Omental fat pad (tissue), 4 donors: ENCODE results near the gene DLG2. TPM values are rescaled to one million over a fixed set of nuclear protein-coding genes. Genes with fewer than 3 reads are reported as not detected.

Experiments
- ATAC-seq: fragments of 150-250 bp; one replicate; pipeline ENCODE4 v1.9.1; 2016; ENCODE audit warnings: mild to moderate bottlenecking, moderate library complexity; ENCODE audit not compliant: low FRiP score
- DNase-seq: peaks from one replicate; pipeline ENCODE4 v3.0.0-alpha.2; 2019; ENCODE audit warnings: low spot score
- total RNA-seq, 4 donors: library from RNA; depleted of rRNA; stranded (reverse); fragments of >200 nt; gene quantifications; one replicate each; pipeline ENCODE4 v1.1.0, GENCODE V29; 2016
- TF ChIP-seq, protein P1 (sequence below), 3 donors: fragments of 450-650 bp; IDR thresholded peaks; one replicate each; pipeline ENCODE4 v1.5.1; 2016 to 2017; ENCODE audit warnings: antibody characterized with exemption in 3 of 3, mild to moderate bottlenecking in 3 of 3, moderate library complexity in 2 of 3

Gene DLG2
- total RNA-seq, 4 donors from 2014 or later, result 4.8 to 13.2 (median 8.1) TPM

DNA sequence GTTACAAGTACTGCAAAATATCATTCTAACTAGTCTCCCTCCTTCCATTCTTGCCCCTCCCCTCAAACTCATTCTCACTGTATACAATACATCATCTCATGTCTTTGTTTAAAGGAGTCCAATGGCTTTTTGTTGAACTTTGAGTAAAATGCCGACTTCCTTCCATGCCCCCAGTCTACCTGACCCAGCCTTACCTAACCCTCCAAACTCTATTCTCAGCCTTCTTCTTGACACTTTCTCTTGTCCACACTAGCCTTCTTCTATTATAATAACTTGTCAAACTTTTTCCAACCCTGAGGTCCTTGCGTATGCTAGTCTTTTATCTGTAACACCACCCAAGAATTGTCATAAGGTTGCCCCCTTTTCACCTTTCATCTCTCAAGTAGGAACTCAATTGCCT, 1329.6 kb downstream of the DLG2 start:
- ATAC-seq (no peak), DNase-seq (no peak)

DNA sequence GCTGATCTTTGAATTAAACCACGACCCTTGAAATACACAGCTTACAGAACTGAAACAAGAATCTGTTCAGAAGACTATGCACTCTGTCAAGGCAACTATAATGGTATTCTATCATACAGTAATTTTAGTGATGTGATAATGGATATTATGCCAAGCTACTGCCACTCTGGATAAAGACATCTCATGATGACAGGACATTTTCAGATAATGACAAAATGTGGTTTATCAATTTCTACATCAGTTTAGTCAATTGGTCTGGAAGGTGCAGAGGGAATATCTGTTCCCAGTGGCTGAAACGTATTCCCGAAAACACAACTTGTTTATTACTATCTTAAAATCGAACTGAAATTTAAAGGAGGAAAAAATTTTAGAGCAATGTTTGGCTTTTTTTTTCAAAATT, 1331.3 kb downstream of the DLG2 start:
- TF ChIP-seq, protein P1, sequence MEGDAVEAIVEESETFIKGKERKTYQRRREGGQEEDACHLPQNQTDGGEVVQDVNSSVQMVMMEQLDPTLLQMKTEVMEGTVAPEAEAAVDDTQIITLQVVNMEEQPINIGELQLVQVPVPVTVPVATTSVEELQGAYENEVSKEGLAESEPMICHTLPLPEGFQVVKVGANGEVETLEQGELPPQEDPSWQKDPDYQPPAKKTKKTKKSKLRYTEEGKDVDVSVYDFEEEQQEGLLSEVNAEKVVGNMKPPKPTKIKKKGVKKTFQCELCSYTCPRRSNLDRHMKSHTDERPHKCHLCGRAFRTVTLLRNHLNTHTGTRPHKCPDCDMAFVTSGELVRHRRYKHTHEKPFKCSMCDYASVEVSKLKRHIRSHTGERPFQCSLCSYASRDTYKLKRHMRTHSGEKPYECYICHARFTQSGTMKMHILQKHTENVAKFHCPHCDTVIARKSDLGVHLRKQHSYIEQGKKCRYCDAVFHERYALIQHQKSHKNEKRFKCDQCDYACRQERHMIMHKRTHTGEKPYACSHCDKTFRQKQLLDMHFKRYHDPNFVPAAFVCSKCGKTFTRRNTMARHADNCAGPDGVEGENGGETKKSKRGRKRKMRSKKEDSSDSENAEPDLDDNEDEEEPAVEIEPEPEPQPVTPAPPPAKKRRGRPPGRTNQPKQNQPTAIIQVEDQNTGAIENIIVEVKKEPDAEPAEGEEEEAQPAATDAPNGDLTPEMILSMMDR (IDR thresholded peaks at IDR 0.05), result no peak
- ATAC-seq (no peak), DNase-seq (no peak)

More for the DNA sequence above, 1329.6 kb downstream of the DLG2 start:
- TF ChIP-seq, protein P1 (IDR thresholded peaks at IDR 0.05), result no peak

DNA sequence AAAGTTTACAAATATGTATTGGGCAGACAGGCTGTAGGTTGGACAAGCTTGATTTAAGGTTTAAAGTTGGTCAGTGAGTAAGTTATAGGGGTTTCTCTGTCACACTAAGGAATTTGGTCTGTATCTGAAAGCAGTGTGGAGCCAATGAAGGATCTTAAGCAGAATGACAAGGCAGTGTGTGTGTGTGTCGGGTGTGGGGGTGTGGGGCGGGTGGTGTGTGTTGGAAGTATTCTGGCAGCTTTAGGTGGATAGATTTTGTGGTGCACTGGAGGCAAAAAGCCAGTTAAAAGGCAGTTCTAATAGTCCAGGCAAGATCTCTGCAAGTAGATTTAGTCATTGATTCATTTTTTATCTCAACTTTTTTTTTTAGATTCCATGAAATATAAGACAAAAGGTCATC, 1334.2 kb downstream of the DLG2 start:
- TF ChIP-seq, protein P1 (IDR thresholded peaks at IDR 0.05), result no peak
- ATAC-seq (no peak), DNase-seq (no peak)

DNA sequence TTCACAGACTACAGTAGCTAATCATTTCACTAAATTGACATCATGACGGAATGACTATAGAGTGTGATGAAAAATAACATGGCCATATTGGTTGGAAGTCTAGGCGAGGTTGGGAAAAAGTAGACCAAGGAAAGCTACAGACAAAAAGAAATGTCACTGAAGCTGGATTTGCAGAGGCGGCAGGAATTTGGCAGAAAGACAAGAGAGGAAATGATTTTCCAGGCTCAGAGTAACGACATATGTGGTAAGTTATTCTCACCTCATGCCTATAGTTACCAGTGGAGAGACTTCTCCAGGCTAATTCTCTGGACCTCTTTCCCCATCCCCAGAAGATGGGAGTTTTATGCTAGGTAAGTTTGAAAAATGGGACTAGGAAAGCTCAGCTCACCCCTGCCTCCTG, 1335.1 kb downstream of the DLG2 start:
- no peak for DNase-seq
- no peak for ATAC-seq
- TF ChIP-seq, protein P1 (IDR thresholded peaks at IDR 0.05), result no peak

DNA sequence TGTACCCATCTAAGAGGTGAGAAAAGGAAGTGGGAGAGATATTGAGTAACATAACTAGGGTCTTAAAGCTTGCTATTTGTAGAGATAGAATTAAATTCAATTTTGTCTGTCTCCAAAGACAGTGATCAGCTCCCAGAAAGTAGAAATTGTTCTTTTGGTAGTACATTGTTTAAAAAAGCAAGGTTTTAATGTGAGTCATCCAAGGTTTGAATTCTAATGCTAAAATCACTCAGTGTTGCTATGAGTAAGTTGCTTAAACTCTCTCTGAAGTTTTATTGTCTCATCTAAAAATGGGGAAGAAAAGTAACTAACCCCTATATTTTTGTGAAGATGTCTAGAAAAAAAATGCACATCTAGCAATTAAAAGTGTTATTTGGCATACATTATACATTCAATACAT, 1336.5 kb downstream of the DLG2 start:
- TF ChIP-seq, protein P1 (IDR thresholded peaks at IDR 0.05), result no peak
- no peak for ATAC-seq
- DNase-seq, result no peak

DNA sequence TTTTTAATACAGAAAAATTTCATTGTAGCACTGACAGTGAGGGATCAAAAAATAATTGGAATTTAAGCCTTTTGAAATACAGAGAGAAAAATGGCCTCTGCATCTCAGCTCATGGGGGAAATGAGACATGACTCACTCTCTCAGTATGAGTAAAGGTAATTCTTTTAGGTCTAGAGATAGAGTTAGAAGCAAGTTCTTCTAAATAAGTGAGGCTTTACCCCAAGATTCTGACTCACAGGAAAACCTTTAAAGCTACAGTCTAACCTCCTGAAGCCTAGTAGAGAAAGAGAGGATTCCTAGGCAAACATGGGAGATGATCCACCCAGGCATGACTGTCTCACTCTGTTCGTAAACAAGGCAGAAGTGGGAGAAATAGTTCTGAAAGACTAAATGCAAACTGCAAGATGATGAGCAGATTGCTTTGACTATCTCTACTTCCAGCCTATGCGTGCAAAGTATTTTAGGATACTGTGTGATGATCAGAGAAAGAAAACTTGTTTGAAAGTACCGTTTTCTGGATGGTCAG, 1337.7 kb downstream of the DLG2 start:
- TF ChIP-seq, protein P1 (IDR thresholded peaks at IDR 0.05), result no peak
- no peak for DNase-seq
- ATAC-seq, result no peak

DNA sequence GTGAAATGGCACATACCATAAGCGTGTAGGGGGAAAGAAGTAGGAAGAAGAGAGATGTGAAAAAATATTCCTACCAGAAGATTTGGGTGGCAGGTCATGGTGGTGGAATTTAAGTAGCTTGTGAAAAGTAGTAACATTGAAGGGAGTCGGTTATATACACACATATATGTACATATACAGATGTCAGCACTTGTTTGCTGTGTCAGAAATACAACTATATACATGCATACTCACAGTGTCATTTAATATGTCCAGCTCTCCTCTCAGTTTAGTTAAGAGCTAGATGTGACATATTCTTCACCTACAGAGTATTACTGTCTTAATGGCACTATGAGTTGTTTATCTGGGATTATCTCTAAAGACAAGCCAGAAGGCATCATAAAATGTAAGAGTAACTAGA, 1353.6 kb downstream of the DLG2 start:
- no peak for DNase-seq
- TF ChIP-seq, protein P1 (IDR thresholded peaks at IDR 0.05), result no peak
- ATAC-seq, result no peak
